Sigmoid colon (tissue), 7 donors: ENCODE measurements around the gene CHCHD6. TPM values are rescaled to one million over a fixed set of nuclear protein-coding genes. Genes with fewer than 3 reads are reported as not detected.
A peak's percentile ranks its signal among the peaks of the same experiment; 100 is the strongest.

Source experiments
- DNase-seq: peaks from one replicate; pipeline ENCODE4 v3.0.0-alpha.2; 2019
- H3K27ac ChIP-seq, 4 donors: fragments of 200-600 bp; sonication (generic); one replicate each; pipeline ENCODE4 v1.5.1; 2016 to 2019; ENCODE audit warnings: mild to moderate bottlenecking in 1 of 4
- H3K27me3 ChIP-seq, 3 donors: fragments of 200-600 bp; sonication (generic); one replicate each; pipeline ENCODE4 v1.5.1; 2019; ENCODE audit warnings: mild to moderate bottlenecking in 1 of 3
- H3K36me3 ChIP-seq, 4 donors: fragments of 200-600 bp; sonication (generic); one replicate each; pipeline ENCODE4 v1.5.1; 2016 to 2019
- H3K4me1 ChIP-seq, 4 donors: fragments of 200-600 bp; sonication (generic); one replicate each; pipeline ENCODE4 v1.5.1; 2017 to 2019
- H3K4me3 ChIP-seq, 4 donors: fragments of 200-600 bp; sonication (generic); one replicate each; pipeline ENCODE4 v1.5.1; 2017 to 2019; ENCODE audit warnings: mild to moderate bottlenecking in 2 of 4, moderate library complexity in 1 of 4
- H3K9me3 ChIP-seq, 4 donors: fragments of 200-600 bp in 3 of 4; sonication (generic) in 3 of 4; one replicate each; pipeline versions ENCODE4 v1.5.1 to v1.6.1; 2013 to 2019
- EP300 ChIP-seq, 4 donors: sonication (generic); formaldehyde crosslinking; IDR thresholded peaks; one replicate each; pipeline ENCODE4 v1.6.1; 2017; ENCODE audit warnings: antibody characterized with exemption in 4 of 4
- POLR2A ChIP-seq, 2 donors: fragments of 450-650 bp; IDR thresholded peaks; one replicate each; pipeline ENCODE4 v1.6.1; 2016; ENCODE audit warnings: antibody characterized with exemption in 2 of 2, mild to moderate bottlenecking in 2 of 2, moderate library complexity in 2 of 2
- POLR2AphosphoS5 ChIP-seq, 4 donors: sonication (generic); formaldehyde crosslinking; IDR thresholded peaks; one replicate each; pipeline ENCODE4 v1.6.1; 2017; ENCODE audit warnings: antibody characterized with exemption in 4 of 4
- WGBS, 2 donors: extraction: QIAGEN DNeasy Blood & Tissue Kit; methylation state at CpG; one replicate each; pipeline ENCODE4 v1.1.7; 2013; 5-methylcytosine and 5-hydroxymethylcytosine counted together
- intact Hi-C: fragments of 100-400 bp; cut with DNase I; formaldehyde crosslinking; loops from one replicate; pipeline ENCODE4 v1.15.1; 2023
- polyA plus RNA-seq, 3 donors: library from polyadenylated mRNA; stranded (reverse); fragments of 200-250 nt; gene quantifications; one replicate each; pipeline ENCODE4 v1.2.3, GENCODE V29; 2013
- total RNA-seq, 4 donors: library from RNA; depleted of rRNA; stranded (reverse); fragments of >200 nt; gene quantifications; one replicate each; pipeline ENCODE4 v1.1.0, GENCODE V29; 2016
- TF ChIP-seq, protein P1 (sequence below), 4 experiments: fragments of 450-650 bp in 3 of 4; fragments of 200-600 bp in 1 of 4; IDR thresholded peaks; one replicate each; pipeline ENCODE4 v1.5.1; 2016 to 2019; ENCODE audit warnings: antibody characterized with exemption in 4 of 4, mild to moderate bottlenecking in 3 of 4, moderate library complexity in 2 of 4
- donor health status: healthy with polysubstance abuse.
- donor health status: Bipolar disorder and iron deficiency.
- donor health status: healthy.

CHCHD6 gene
- total and polyA plus RNA-seq, 7 donors: 8.0 to 20.9 (median 14.4) TPM

GRCh38 chr3:126817781-126818180, 113.7 kb downstream of the CHCHD6 start:
- WGBS, 2 donors: 96 to 98% methylated on average over 1 of the region's 1 CpG
- H3K9me3 ChIP-seq: no peaks in the 10 kb centered on the region
- H3K4me1 ChIP-seq: peaks cover 0 to 23% (median 15%) of the 10 kb centered on the region in 4 donors
- no peak for DNase-seq
- H3K36me3 ChIP-seq: no peaks in the 10 kb centered on the region
- intact Hi-C loops: no loop called here
- no peak for TF ChIP-seq POLR2A (IDR thresholded peaks at IDR 0.05)
- TF ChIP-seq EP300 (IDR thresholded peaks at IDR 0.05): no peak
- TF ChIP-seq, protein P1, sequence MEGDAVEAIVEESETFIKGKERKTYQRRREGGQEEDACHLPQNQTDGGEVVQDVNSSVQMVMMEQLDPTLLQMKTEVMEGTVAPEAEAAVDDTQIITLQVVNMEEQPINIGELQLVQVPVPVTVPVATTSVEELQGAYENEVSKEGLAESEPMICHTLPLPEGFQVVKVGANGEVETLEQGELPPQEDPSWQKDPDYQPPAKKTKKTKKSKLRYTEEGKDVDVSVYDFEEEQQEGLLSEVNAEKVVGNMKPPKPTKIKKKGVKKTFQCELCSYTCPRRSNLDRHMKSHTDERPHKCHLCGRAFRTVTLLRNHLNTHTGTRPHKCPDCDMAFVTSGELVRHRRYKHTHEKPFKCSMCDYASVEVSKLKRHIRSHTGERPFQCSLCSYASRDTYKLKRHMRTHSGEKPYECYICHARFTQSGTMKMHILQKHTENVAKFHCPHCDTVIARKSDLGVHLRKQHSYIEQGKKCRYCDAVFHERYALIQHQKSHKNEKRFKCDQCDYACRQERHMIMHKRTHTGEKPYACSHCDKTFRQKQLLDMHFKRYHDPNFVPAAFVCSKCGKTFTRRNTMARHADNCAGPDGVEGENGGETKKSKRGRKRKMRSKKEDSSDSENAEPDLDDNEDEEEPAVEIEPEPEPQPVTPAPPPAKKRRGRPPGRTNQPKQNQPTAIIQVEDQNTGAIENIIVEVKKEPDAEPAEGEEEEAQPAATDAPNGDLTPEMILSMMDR (IDR thresholded peaks at IDR 0.05): no peak
- TF ChIP-seq POLR2AphosphoS5 (IDR thresholded peaks at IDR 0.05): no peak
- no peak overlapping the region for H3K4me3 ChIP-seq
- no peaks in the 10 kb centered on the region for H3K27me3 ChIP-seq
- no peak overlapping the region for H3K27ac ChIP-seq

- Histone ChIP-seq H3K27ac (no peak overlapping the region), H3K27me3 (no peaks in the 10 kb centered on the region), H3K4me3 (no peak overlapping the region), H3K4me1 (peaks cover 0 to 23% (median 15%) of the 10 kb centered on the region in 4 donors), H3K36me3 (no peaks in the 10 kb centered on the region), H3K9me3 (no peaks in the 10 kb centered on the region)
- intact Hi-C loops: no loop called here
- DNase-seq: no peak
- TF ChIP-seq POLR2AphosphoS5 (IDR thresholded peaks at IDR 0.05) (no peak), EP300 (IDR thresholded peaks at IDR 0.05) (no peak), POLR2A (IDR thresholded peaks at IDR 0.05) (no peak)
- TF ChIP-seq, protein P1 (IDR thresholded peaks at IDR 0.05): no peak
- 96 to 97% methylated on average over 8 of the region's 8 CpGs for WGBS, 2 donors
Observed at GRCh38 chr3:126818400-126819095, 114.5 kb downstream of the CHCHD6 start.

DNA sequence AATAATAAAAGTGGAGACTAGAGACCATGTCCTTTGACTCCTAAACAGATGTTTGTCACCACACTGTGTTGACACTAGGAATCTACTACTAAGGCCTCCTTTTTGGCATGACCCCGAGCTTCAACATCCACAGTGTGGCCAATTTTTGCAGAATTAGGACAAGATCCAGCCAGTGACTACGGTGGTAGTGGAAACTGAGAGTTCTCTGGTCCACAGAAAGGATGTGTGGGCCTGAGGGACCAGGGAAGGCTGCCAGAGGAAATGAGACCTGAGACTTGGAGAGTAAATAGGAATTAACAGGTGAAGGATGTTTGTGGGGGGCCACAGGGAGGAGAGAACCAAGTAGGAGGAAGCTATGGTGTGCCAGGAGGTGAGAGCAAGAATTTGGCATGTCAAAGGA, 122.7 kb downstream of the CHCHD6 start:
- no peak for DNase-seq
- Histone ChIP-seq H3K9me3 (no peaks in the 10 kb centered on the region), H3K4me3 (no peak overlapping the region), H3K4me1 (no peaks in the 10 kb centered on the region), H3K27me3 (no peaks in the 10 kb centered on the region), H3K36me3 (no peaks in the 10 kb centered on the region), H3K27ac (peak overlapping the region in 1 of 4 donors; percentile 62)
- WGBS, 2 donors: 89% methylated on average over 2 of the region's 2 CpGs
- TF ChIP-seq, protein P1 (IDR thresholded peaks at IDR 0.05): no peak
- TF ChIP-seq POLR2AphosphoS5 (IDR thresholded peaks at IDR 0.05) (no peak), EP300 (IDR thresholded peaks at IDR 0.05) (no peak), POLR2A (IDR thresholded peaks at IDR 0.05) (no peak)
- intact Hi-C loops: no loop called here

DNA sequence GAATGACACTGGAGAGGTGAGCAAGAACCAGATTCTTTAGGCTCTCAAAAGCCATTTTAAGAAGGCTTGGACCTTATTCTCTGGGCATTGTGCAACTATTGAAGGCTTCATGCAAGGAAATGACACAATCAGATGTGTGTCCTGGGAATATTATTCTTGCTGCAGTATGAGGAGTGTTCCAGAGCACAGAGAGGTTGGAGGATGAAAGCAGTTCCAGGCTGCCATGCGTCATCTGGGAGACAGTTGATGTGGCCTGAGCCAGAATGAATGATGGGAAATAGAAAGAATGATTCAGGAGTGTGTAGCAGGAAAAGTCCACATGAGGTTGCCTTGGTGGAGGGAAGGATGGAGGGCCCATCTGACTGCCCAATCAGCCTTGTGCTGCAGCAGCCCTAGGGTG, 123.1 kb downstream of the CHCHD6 start:
- H3K27me3 ChIP-seq: no peaks in the 10 kb centered on the region
- no peaks in the 10 kb centered on the region for H3K4me1 ChIP-seq
- H3K27ac ChIP-seq: peak overlapping the region in 1 of 4 donors; percentile 62
- no peak for DNase-seq
- TF ChIP-seq POLR2A (IDR thresholded peaks at IDR 0.05) (no peak), POLR2AphosphoS5 (IDR thresholded peaks at IDR 0.05) (peak in 1 of 4 donors; percentile 7)
- WGBS, 2 donors: 90 to 97% methylated on average over 1 of the region's 1 CpG
- no peaks in the 10 kb centered on the region for H3K9me3 ChIP-seq
- intact Hi-C loops: no loop called here
- H3K4me3 ChIP-seq: no peak overlapping the region
- no peaks in the 10 kb centered on the region for H3K36me3 ChIP-seq

- Histone ChIP-seq H3K27me3 (no peaks in the 10 kb centered on the region), H3K9me3 (no peaks in the 10 kb centered on the region), H3K27ac (peak overlapping the region in 1 of 4 donors; percentile 43), H3K4me1 (no peaks in the 10 kb centered on the region), H3K4me3 (no peak overlapping the region), H3K36me3 (no peaks in the 10 kb centered on the region)
- peak; percentile 74 for DNase-seq
- WGBS, 2 donors: 83 to 88% methylated on average over 5 of the region's 5 CpGs
- TF ChIP-seq POLR2A (IDR thresholded peaks at IDR 0.05) (no peak), EP300 (IDR thresholded peaks at IDR 0.05) (no peak), POLR2AphosphoS5 (IDR thresholded peaks at IDR 0.05) (no peak)
- TF ChIP-seq, protein P1 (IDR thresholded peaks at IDR 0.05): no peak
- intact Hi-C loops: no loop called here
Observed at GRCh38 chr3:126828306-126828705, 124.3 kb downstream of the CHCHD6 start.
